RWPE1 (cell line): Measurements from ENCODE around the gene ASAP3.

Source experiments
- CTCF ChIA-PET: fragments of 350-600 bp; sonication (Branson Sonifier 250); formaldehyde crosslinking; extraction: SDS; loops from one replicate; lab custom pipeline; 2021; lab: Yijun Ruan, JAX
- POLR2A ChIA-PET: fragments of 400-600 bp; formaldehyde crosslinking; extraction: SDS; loops from one replicate; lab custom pipeline; 2020; ENCODE audit warnings: antibody characterized with exemption; ENCODE audit not compliant: low non-redundant PET; lab: Yijun Ruan, JAX
- DNase-seq: peaks from one replicate; pipeline ENCODE4 v3.0.0; 2012; ENCODE audit warnings: low spot score
- H3K27ac ChIP-seq: fragments of 450-650 bp; 2 replicates; pipeline ENCODE4 v1.5.1; 2017
- TF ChIP-seq, protein P1 (sequence below): fragments of 450-650 bp; conservative IDR thresholded peaks from 2 replicates; pipeline ENCODE4 v1.5.1; 2017; ENCODE audit warnings: low read depth, mild to moderate bottlenecking

ASAP3 gene

DNA sequence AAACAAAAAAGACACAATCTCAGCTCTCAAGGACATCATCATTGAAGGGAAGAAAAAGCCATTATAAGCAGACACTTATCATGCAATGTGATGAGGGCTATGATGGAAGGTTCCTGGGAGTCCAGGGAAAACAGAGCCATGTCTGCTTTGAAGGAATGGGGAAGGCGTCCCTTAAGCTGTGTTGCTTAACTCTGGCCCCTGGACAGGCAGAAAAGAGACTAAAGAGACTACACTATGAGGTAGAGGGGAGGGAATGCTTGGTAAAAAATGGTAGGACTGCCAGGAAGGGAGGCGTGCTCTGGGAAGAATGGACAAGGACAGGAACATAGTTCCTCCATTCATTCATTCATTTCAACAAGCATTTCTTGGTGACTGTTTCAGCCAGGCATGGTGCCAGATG lies 21.2 kb downstream of the ASAP3 start:
- CTCF ChIA-PET: interaction anchor here (0.6 kb wide), 1 partner anchor 753 kb away, joined by 3 read pairs; no protein-coding TSS in a partner anchor
- POLR2A ChIA-PET: no interaction called here
- no peak for DNase-seq
- TF ChIP-seq, protein P1, sequence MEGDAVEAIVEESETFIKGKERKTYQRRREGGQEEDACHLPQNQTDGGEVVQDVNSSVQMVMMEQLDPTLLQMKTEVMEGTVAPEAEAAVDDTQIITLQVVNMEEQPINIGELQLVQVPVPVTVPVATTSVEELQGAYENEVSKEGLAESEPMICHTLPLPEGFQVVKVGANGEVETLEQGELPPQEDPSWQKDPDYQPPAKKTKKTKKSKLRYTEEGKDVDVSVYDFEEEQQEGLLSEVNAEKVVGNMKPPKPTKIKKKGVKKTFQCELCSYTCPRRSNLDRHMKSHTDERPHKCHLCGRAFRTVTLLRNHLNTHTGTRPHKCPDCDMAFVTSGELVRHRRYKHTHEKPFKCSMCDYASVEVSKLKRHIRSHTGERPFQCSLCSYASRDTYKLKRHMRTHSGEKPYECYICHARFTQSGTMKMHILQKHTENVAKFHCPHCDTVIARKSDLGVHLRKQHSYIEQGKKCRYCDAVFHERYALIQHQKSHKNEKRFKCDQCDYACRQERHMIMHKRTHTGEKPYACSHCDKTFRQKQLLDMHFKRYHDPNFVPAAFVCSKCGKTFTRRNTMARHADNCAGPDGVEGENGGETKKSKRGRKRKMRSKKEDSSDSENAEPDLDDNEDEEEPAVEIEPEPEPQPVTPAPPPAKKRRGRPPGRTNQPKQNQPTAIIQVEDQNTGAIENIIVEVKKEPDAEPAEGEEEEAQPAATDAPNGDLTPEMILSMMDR: no peak
- no peak overlapping the region for H3K27ac ChIP-seq

DNA sequence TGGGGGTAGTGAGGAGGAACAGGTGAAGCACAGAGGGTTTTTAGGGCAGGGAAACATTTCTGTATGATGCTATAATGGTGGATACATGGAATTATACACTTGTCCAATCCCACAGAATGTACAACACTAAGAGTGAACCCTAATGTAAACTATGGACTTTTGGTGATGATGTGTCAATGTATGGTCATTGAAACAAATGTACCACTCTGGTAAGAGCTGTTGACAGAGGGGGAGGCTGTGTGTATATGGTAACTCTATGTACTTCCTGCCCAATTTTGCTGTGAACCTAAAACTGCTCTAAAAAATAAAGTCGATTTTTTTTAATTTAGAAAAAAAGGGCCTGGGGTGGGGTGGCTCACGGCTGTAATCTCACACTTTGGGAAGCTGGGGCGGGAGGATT lies 22.9 kb downstream of the ASAP3 start:
- ChIA-PET POLR2A (no interaction called here), CTCF (interaction anchor here (0.9 kb wide), 1 partner anchor 36 kb away, joined by 5 read pairs; no protein-coding TSS in a partner anchor)
- no peak for DNase-seq
- H3K27ac ChIP-seq: no peak overlapping the region
- TF ChIP-seq, protein P1: no peak

DNA sequence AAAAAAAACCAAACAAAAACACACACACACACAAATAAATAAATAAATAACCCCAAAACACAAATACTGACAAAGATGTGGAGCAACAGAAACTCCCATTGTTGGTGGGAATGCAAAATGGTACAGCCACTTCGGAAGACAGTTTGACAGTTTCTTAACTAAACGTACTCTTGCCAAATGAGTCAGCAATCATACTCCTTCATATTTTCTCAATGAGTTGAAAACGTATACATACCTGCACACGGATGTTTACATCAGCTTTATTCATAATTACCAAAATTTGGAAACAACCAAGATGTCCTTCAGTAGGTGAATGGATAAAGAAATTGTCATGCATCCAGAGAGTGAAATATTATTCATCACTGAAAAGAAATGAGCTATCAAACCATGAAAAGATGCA lies 23.5 kb downstream of the ASAP3 start:
- POLR2A ChIA-PET: no interaction called here
- DNase-seq: no peak
- CTCF ChIA-PET: interaction anchor here (0.9 kb wide), 1 partner anchor 36 kb away, joined by 5 read pairs; no protein-coding TSS in a partner anchor
- no peak overlapping the region for H3K27ac ChIP-seq
- TF ChIP-seq, protein P1: no peak

DNA sequence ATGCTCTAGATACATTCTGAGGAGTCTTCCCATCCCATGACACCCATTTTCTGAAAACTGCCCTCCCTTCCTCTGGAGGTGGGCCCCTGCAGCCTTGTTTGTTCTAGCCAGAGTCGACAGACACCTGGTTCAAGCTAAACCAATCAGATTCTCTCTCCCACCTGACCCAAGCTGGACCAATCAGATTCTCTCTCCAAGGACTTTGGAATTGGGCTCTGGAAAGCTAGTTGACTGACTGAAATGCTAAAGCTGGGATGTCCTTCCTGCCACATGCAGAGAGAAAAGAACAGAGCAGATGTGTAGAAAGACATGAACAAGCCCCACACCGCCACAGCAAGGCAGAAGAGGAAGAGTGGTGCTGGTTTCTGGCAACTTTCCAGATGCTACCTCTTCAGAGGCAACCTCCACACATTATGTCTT lies 24.6 kb downstream of the ASAP3 start:
- TF ChIP-seq, protein P1: no peak
- POLR2A ChIA-PET: no interaction called here
- CTCF ChIA-PET: no interaction called here
- no peak for DNase-seq
- H3K27ac ChIP-seq: no peak overlapping the region

DNA sequence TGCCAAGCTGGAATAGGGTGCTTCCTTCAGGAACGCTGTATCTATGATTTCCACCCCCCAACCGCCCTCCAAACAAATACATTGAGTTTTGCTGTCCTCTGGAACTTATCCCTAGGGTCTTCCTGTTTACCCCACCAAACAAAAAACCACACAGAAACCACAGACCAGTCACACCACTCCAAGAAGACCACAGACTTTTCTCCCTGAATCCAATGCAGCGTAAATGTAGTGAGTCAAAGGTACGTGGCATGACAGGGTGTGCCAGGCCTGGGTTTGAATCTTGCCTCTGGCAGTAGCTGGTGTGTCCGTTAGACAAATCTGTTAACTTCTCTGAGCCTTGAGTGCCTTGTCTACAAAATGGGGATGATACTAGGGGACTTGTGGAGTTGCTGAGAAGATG lies 27.8 kb downstream of the ASAP3 start:
- TF ChIP-seq, protein P1: no peak
- POLR2A ChIA-PET: no interaction called here
- CTCF ChIA-PET: interaction anchor here (0.7 kb wide), 1 partner anchor 142 kb away, joined by 3 read pairs; no protein-coding TSS in a partner anchor

DNA sequence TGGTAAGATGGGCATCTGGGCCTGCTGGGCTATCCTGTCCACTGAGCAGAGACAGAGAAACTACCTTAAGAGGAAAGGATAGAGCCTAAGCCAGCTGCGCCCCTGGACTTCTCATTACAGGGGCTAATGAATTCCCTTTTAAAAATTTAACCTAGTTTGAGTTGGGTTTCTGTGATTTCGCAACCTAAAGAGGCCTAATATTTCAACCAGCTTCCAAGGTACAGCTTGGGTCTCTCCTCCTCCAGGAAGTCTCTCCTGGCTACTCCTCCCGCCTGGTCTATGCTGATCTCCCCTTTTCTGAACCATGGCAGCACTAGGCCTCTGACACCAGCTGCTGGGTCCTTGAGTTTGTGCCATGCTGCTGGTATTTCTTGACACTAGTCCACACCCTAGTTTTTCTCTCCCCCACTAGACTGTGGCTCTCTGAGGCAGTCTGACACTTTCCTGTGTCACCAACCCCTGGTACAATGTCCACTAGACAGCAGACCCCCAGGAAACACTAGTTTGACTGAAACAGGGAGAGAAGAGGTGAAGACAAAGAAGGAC lies 30.5 kb downstream of the ASAP3 start:
- TF ChIP-seq, protein P1: no peak
- no peak for DNase-seq
- H3K27ac ChIP-seq: no peak overlapping the region
- POLR2A ChIA-PET: no interaction called here
- CTCF ChIA-PET: interaction anchor here (0.7 to 0.8 kb wide), 3 partner anchors 10 to 357 kb away, joined by 3 read pairs; no protein-coding TSS in a partner anchor

More for the DNA sequence above, 27.8 kb downstream of the ASAP3 start:
- H3K27ac ChIP-seq: no peak overlapping the region
- peak; percentile 39 for DNase-seq
